GM12864 (cell line): ENCODE results near the gene WNT9B.

Experiments
- DNase-seq: peaks from one replicate; pipeline ENCODE4 v3.0.0-alpha.2; 2011; ENCODE audit warnings: low read depth
- H3K4me3 ChIP-seq: 2 replicates; pipeline ENCODE4 v1.5.1; 2011; ENCODE audit warnings: mild to moderate bottlenecking, low read depth, low read length, control low read depth
- CTCF ChIP-seq: IDR thresholded peaks from 2 replicates; pipeline ENCODE4 v1.5.1; 2011; ENCODE audit warnings: low read depth, mild to moderate bottlenecking, moderate library complexity, low read length, control low read depth, inconsistent platforms; ENCODE audit errors: missing control alignments

Gene WNT9B

GRCh38 chr17:46866325-46866724 is 14.9 kb downstream of the WNT9B start:
- DNase-seq: no peak
- TF ChIP-seq CTCF: no peak
- H3K4me3 ChIP-seq: no peak overlapping the region

- H3K4me3 ChIP-seq: no peak overlapping the region
- no peak for DNase-seq
- TF ChIP-seq CTCF: no peak
Observed at GRCh38 chr17:46866747-46867146, 15.4 kb downstream of the WNT9B start.

- no peak for DNase-seq
- no peak for TF ChIP-seq CTCF
- H3K4me3 ChIP-seq: no peak overlapping the region
Observed at GRCh38 chr17:46868689-46869187, 17.4 kb downstream of the WNT9B start.

- no peak overlapping the region for H3K4me3 ChIP-seq
- no peak for DNase-seq
- TF ChIP-seq CTCF: no peak
Observed at GRCh38 chr17:46869296-46869695, 17.9 kb downstream of the WNT9B start.

GRCh38 chr17:46869975-46870803 is 18.8 kb downstream of the WNT9B start:
- DNase-seq: no peak
- H3K4me3 ChIP-seq: no peak overlapping the region
- no peak for TF ChIP-seq CTCF

GRCh38 chr17:46872421-46872820 is 21.0 kb downstream of the WNT9B start:
- DNase-seq: no peak
- TF ChIP-seq CTCF: no peak
- no peak overlapping the region for H3K4me3 ChIP-seq
